GM21447 (cell line): ENCODE data around the gene EEF2KMT.
"Not testable (repeated sequence)": the region's sequence is repeated elsewhere in the genome, so short reads cannot be mapped to it uniquely, and the experiment has no call there.

Experiments
- ATAC-seq: cut with Tn5 transposase; IDR thresholded peaks from one replicate; pipeline ENCODE4 v1.9.1; 2021; ENCODE audit not compliant: unreplicated experiment

Gene EEF2KMT

GRCh38 chr16:5071681-5072333 lies 25.8 kb downstream of the EEF2KMT start, which contains the start of gene ALG1:
TSS of gene ALG1 (plus strand) at chr16:5071843. CDS start at chr16:5071850, 7 bp downstream.
- ATAC-seq: peak; percentile 83

- no peak for ATAC-seq
Observed at GRCh38 chr16:5071341-5071680, 26.3 kb downstream of the EEF2KMT start.

GRCh38 chr16:5070431-5071186 lies 27.0 kb downstream of the EEF2KMT start:
- ATAC-seq: no peak

GRCh38 chr16:5069854-5070253 lies 27.7 kb downstream of the EEF2KMT start:
- ATAC-seq: no peak

GRCh38 chr16:5069048-5069447 lies 28.5 kb downstream of the EEF2KMT start:
- no peak for ATAC-seq

- no peak for ATAC-seq
Observed at GRCh38 chr16:5066511-5066910, 31.1 kb downstream of the EEF2KMT start.

GRCh38 chr16:5065813-5066212 lies 31.8 kb downstream of the EEF2KMT start, which contains the start of gene C16orf89:
TSS of gene C16orf89 (minus strand) at chr16:5065956. CDS start at chr16:5065908, 48 bp downstream.
- no peak for ATAC-seq

GRCh38 chr16:5065326-5065725 lies 32.3 kb downstream of the EEF2KMT start:
- ATAC-seq: no peak

- no peak for ATAC-seq
Observed at GRCh38 chr16:5064915-5065314, 32.7 kb downstream of the EEF2KMT start.

GRCh38 chr16:5062790-5063765 lies 34.5 kb downstream of the EEF2KMT start:
- ATAC-seq: no peak

- ATAC-seq: no peak
Observed at GRCh38 chr16:5062051-5062450, 35.5 kb downstream of the EEF2KMT start.

GRCh38 chr16:5060073-5060641 lies 37.4 kb downstream of the EEF2KMT start:
- no peak for ATAC-seq

GRCh38 chr16:5059386-5060072 lies 38.1 kb downstream of the EEF2KMT start:
- no peak for ATAC-seq

GRCh38 chr16:5058476-5058875 lies 39.1 kb downstream of the EEF2KMT start:
- ATAC-seq: no peak

GRCh38 chr16:5056352-5056751 lies 41.2 kb downstream of the EEF2KMT start:
- no peak for ATAC-seq

- no peak for ATAC-seq
Observed at GRCh38 chr16:5054876-5055865, 42.4 kb downstream of the EEF2KMT start.

- ATAC-seq: no peak
Observed at GRCh38 chr16:5046914-5047313, 50.7 kb downstream of the EEF2KMT start.

GRCh38 chr16:5045499-5046115 lies 52.0 kb downstream of the EEF2KMT start:
- no peak for ATAC-seq

GRCh38 chr16:5044581-5044980 lies 53.0 kb downstream of the EEF2KMT start:
- not testable (repeated sequence) for ATAC-seq
